Lung (tissue), 12 donors: ENCODE measurements around the gene DDRGK1. TPM values are rescaled to one million over a fixed set of nuclear protein-coding genes. Genes with fewer than 3 reads are reported as not detected.
A peak's percentile ranks its signal among the peaks of the same experiment; 100 is the strongest.

Experiments
- ATAC-seq: fragments of 200-7000 bp; cut with Tn5 transposase; one replicate; pipeline ENCODE4 v1.9.1; 2020; ENCODE audit warnings: moderate number of reproducible peaks; ENCODE audit not compliant: insufficient read depth, low FRiP score
- DNase-seq, 3 donors: peaks; one replicate each; pipeline ENCODE4 v3.0.0-alpha.2; 2013 to 2017
- H3K27ac ChIP-seq, 2 donors: one replicate each; pipeline ENCODE4 v1.5.1; 2013; ENCODE audit warnings: mild to moderate bottlenecking in 2 of 2, moderate library complexity in 2 of 2, control low read depth in 1 of 2, inconsistent platforms in 1 of 2, low read depth in 1 of 2, low read length in 1 of 2
- H3K27me3 ChIP-seq, 3 donors: one replicate each; pipeline ENCODE4 v1.5.1; 2013; ENCODE audit warnings: low read length in 2 of 3; ENCODE audit not compliant: control insufficient read depth in 3 of 3, insufficient read depth in 3 of 3
- H3K36me3 ChIP-seq, 4 donors: one replicate each; pipeline ENCODE4 v1.5.1; 2013; ENCODE audit warnings: low read length in 4 of 4, mild to moderate bottlenecking in 1 of 4, moderate library complexity in 1 of 4; ENCODE audit not compliant: control insufficient read depth in 4 of 4, insufficient read depth in 4 of 4
- H3K4me1 ChIP-seq, 5 donors: one replicate each; pipeline ENCODE4 v1.5.1; 2013; ENCODE audit warnings: low read length in 5 of 5, mild to moderate bottlenecking in 2 of 5, moderate library complexity in 1 of 5; ENCODE audit not compliant: control insufficient read depth in 5 of 5, insufficient read depth in 5 of 5
- H3K4me3 ChIP-seq: one replicate; pipeline ENCODE4 v1.5.1; 2013; ENCODE audit warnings: mild to moderate bottlenecking, control low read depth, moderate library complexity
- H3K9ac ChIP-seq, 2 donors: one replicate each; pipeline ENCODE4 v1.5.1; 2013; ENCODE audit warnings: low read length in 2 of 2, control low read depth in 1 of 2; ENCODE audit not compliant: insufficient read depth in 1 of 2
- H3K9me3 ChIP-seq, 4 donors: one replicate each; pipeline ENCODE4 v1.5.1; 2013; ENCODE audit warnings: low read length in 3 of 4, mild to moderate bottlenecking in 1 of 4, moderate library complexity in 1 of 4; ENCODE audit not compliant: control insufficient read depth in 4 of 4, insufficient read depth in 3 of 4
- CTCF ChIP-seq: IDR thresholded peaks from 2 replicates; pipeline ENCODE4 v1.5.1; 2012; ENCODE audit warnings: mild to moderate bottlenecking; ENCODE audit errors: control extremely low read depth, extremely low read depth
- WGBS, 2 donors: extraction: QIAGEN DNeasy Blood & Tissue Kit; methylation state at CpG; one replicate each; pipeline ENCODE4 v1.1.7; 2013; 5-methylcytosine and 5-hydroxymethylcytosine counted together
- polyA plus RNA-seq, 2 donors: library from polyadenylated mRNA; stranded (reverse); fragments of 200-250 nt; gene quantifications; one replicate each; pipeline ENCODE4 v1.2.1, GENCODE V29; 2013
- total RNA-seq, 2 donors: library from RNA; depleted of rRNA in 1 of 2; stranded (reverse); fragments of >200 nt in 1 of 2; gene quantifications; one replicate each; pipeline ENCODE4 v1.2.1, GENCODE V29; 2014 to 2021
- donor health status: control.
- donor health status: control.
- donor health status: Bipolar disorder and iron deficiency.
- donor health status: healthy.
- donor health status: DM: yes; HTN: yes; CAD: no.

DDRGK1 gene
- total and polyA plus RNA-seq, 4 donors: 44.3 to 95.1 (median 85.9) TPM

- WGBS, 2 donors: 1% methylated on average over 75 to 84 of the region's 84 CpGs
- Histone ChIP-seq H3K27ac (peak overlapping the region; percentile 69 to 84), H3K9me3 (no peaks in the 10 kb centered on the region), H3K36me3 (peaks cover 0 to 1% (median 0%) of the 10 kb centered on the region in 4 donors), H3K9ac (peak overlapping the region; percentile 56 to 93), H3K27me3 (no peaks in the 10 kb centered on the region), H3K4me3 (peak overlapping the region; percentile 83), H3K4me1 (peaks cover 0 to 16% (median 4%) of the 10 kb centered on the region in 5 donors)
- peak; percentile 93 to 95 (median 93) for DNase-seq
- TF ChIP-seq CTCF: no peak
- ATAC-seq: peak; percentile 98
These were observed 30.7 kb downstream of the DDRGK1 start for GRCh38 chr20:3173610-3174441.

GRCh38 chr20:3172933-3173609, 31.4 kb downstream of the DDRGK1 start, which contains the start of gene LZTS3:
LZTS3 (minus strand) TSS chr20:3173549; CDS start chr20:3167163, 6,386 bp downstream.
- peak; percentile 72 to 83 (median 76) for DNase-seq
- 0 to 1% methylated on average over 38 to 62 of the region's 62 CpGs for WGBS, 2 donors
- ATAC-seq: no peak
- H3K36me3 ChIP-seq: peaks cover 0 to under 1% (median 0%) of the 10 kb centered on the region in 4 donors
- H3K9ac ChIP-seq: peak within 1 kb of the TSS; percentile 56 to 93
- H3K4me3 ChIP-seq: peak within 1 kb of the TSS; percentile 83
- H3K27me3 ChIP-seq: no peaks in the 10 kb centered on the region
- peaks cover 0 to 16% (median 4%) of the 10 kb centered on the region in 5 donors for H3K4me1 ChIP-seq
- TF ChIP-seq CTCF: no peak
- no peaks in the 10 kb centered on the region for H3K9me3 ChIP-seq
- H3K27ac ChIP-seq: peak within 1 kb of the TSS; percentile 69 to 90

GRCh38 chr20:3172126-3172932, 32.2 kb downstream of the DDRGK1 start:
- Histone ChIP-seq H3K4me1 (peaks cover 0 to 16% (median 4%) of the 10 kb centered on the region in 5 donors), H3K4me3 (peak overlapping the region; percentile 2), H3K9ac (peak overlapping the region in 1 of 2 donors; percentile 46), H3K27ac (no peak overlapping the region), H3K27me3 (no peaks in the 10 kb centered on the region), H3K36me3 (no peaks in the 10 kb centered on the region), H3K9me3 (no peaks in the 10 kb centered on the region)
- ATAC-seq (no peak), DNase-seq (no peak)
- TF ChIP-seq CTCF: no peak
- WGBS, 2 donors: 34 to 70% methylated on average over 5 of the region's 5 CpGs
